ENCODE measurements around the gene ASPM.

GRCh38 chr1:197067457-197067818 lies 79.0 kb downstream of the ASPM start:
- TF ChIP-seq JUND (IDR thresholded peaks at IDR 0.05): no peak
- TF ChIP-seq CEBPB (IDR thresholded peaks at IDR 0.05; ENCODE audit: low read depth): no peak
- TF ChIP-seq CTCF (IDR thresholded peaks at IDR 0.05 in 2 of 3, conservative IDR thresholded peaks at IDR 0.05 in 1 of 3; ENCODE audit: borderline replicate concordance in 1 of 3, insufficient read depth in 1 of 3, low read depth in 2 of 3, low read length in 2 of 3): no peak

Measured in HCT116 (cell line).